IMR-90 (cell line): ENCODE measurements around the gene GNAS.

Experiments used
- RCOR1 ChIP-seq: IDR thresholded peaks from 2 replicates; pipeline ENCODE4 v1.6.1; 2012; ENCODE audit warnings: mild to moderate bottlenecking, low read length, improper control_type of control experiment; ENCODE audit not compliant: insufficient replicate concordance
- SMC3 ChIP-seq: fragments of 150-350 bp; IDR thresholded peaks from 2 replicates; pipeline ENCODE4 v1.6.1; 2016; ENCODE audit warnings: low read depth, mild to moderate bottlenecking, antibody characterized with exemption, low read length, moderate library complexity
- TF ChIP-seq, protein P1 (sequence below): fragments of 150-350 bp; IDR thresholded peaks from 2 replicates; pipeline ENCODE4 v1.6.1; 2017; ENCODE audit warnings: mild to moderate bottlenecking, antibody characterized with exemption, low read length, low read depth
- TF ChIP-seq, protein P2 (sequence below): conservative IDR thresholded peaks from 2 replicates; pipeline ENCODE4 v1.5.1; 2012; ENCODE audit warnings: mild to moderate bottlenecking, low read depth, low read length, improper control_type of control experiment

DNA sequence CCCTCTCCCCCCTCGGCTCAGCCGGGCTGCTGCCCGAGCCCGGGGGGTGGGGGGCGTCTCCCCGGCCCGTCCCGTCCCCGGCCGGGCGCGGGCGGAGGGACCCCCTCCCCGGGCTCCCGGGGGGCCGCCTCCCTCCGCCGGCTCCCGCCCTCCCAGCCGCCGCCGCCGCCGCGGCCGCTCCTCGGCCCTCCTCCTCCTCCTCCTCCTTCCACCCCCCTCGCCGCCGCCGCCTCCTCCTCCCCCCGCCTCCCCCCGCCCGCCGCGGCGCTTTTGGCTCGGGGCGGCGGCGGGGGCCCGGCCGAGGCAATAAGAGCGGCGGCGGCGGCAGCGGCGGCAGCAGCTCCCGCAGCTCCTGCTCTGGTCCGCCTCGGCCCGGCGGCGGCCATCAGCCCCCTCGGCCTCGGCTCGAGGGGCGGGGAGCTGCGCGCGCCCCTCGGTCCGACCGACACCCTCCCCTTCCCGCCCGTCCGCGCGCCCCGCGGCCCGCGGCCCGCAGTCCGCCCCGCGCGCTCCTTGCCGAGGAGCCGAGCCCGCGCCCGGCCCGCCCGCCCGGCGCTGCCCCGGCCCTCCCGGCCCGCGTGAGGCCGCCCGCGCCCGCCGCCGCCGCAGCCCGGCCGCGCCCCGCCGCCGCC is 38.7 kb downstream of the GNAS start:
- TF ChIP-seq, protein P1, sequence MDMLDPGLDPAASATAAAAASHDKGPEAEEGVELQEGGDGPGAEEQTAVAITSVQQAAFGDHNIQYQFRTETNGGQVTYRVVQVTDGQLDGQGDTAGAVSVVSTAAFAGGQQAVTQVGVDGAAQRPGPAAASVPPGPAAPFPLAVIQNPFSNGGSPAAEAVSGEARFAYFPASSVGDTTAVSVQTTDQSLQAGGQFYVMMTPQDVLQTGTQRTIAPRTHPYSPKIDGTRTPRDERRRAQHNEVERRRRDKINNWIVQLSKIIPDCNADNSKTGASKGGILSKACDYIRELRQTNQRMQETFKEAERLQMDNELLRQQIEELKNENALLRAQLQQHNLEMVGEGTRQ = no peak
- TF ChIP-seq RCOR1 = no peak
- TF ChIP-seq SMC3 = no peak
- TF ChIP-seq, protein P2, sequence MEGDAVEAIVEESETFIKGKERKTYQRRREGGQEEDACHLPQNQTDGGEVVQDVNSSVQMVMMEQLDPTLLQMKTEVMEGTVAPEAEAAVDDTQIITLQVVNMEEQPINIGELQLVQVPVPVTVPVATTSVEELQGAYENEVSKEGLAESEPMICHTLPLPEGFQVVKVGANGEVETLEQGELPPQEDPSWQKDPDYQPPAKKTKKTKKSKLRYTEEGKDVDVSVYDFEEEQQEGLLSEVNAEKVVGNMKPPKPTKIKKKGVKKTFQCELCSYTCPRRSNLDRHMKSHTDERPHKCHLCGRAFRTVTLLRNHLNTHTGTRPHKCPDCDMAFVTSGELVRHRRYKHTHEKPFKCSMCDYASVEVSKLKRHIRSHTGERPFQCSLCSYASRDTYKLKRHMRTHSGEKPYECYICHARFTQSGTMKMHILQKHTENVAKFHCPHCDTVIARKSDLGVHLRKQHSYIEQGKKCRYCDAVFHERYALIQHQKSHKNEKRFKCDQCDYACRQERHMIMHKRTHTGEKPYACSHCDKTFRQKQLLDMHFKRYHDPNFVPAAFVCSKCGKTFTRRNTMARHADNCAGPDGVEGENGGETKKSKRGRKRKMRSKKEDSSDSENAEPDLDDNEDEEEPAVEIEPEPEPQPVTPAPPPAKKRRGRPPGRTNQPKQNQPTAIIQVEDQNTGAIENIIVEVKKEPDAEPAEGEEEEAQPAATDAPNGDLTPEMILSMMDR = no peak
